AG04450 (cell line): ENCODE measurements around the gene LAIR1. TPM values are rescaled to one million over a fixed set of nuclear protein-coding genes. Genes with fewer than 3 reads are reported as not detected.

Experiments used
- CTCF ChIA-PET: fragments of 300-600, 350-600 bp; formaldehyde crosslinking; extraction: SDS; loops from one replicate; lab custom pipeline; 2022; ENCODE audit warnings: antibody characterized with exemption, inconsistent platforms; lab: Charles Lee
- POLR2A ChIA-PET: fragments of 350-600 bp; formaldehyde crosslinking; extraction: SDS; loops from one replicate; lab custom pipeline; 2021; ENCODE audit warnings: antibody characterized with exemption, inconsistent platforms; lab: Yijun Ruan, JAX
- DNase-seq: peaks from one replicate; pipeline ENCODE4 v3.0.0-alpha.2; 2011; ENCODE audit warnings: low read depth, low spot score
- H3K27ac ChIP-seq: one replicate; pipeline ENCODE4 v1.5.1; 2012; ENCODE audit warnings: low read depth, low read length, control low read depth
- H3K27me3 ChIP-seq: one replicate; pipeline ENCODE4 v1.6.0; 2012; ENCODE audit warnings: low read length; ENCODE audit not compliant: control insufficient read depth, insufficient read depth
- H3K4me3 ChIP-seq: 2 replicates; pipeline ENCODE4 v1.5.1; 2011; ENCODE audit warnings: mild to moderate bottlenecking, low read depth, low read length, control low read depth
- H3K9me3 ChIP-seq: 2 replicates; pipeline ENCODE4 v1.5.1; 2012; ENCODE audit warnings: low read length; ENCODE audit not compliant: control insufficient read depth, insufficient read depth
- CTCF ChIP-seq: IDR thresholded peaks from 2 replicates; pipeline ENCODE4 v1.5.1; 2011; ENCODE audit warnings: low read depth, low read length, control low read depth, inconsistent platforms
- polyA plus RNA-seq: library from polyadenylated mRNA; depleted of rRNA; stranded (reverse); fragments of >200 nt; gene quantifications from 2 replicates; pipeline ENCODE4 v1.2.3, GENCODE V29; 2011

LAIR1 gene
- polyA plus RNA-seq, 1 experiment: not detected

GRCh38 chr19:54339646-54340358 is 24.9 kb downstream of the LAIR1 start:
- no peak for DNase-seq
- Histone ChIP-seq H3K27ac (no peak overlapping the region), H3K9me3 (peaks cover under 1% of the 10 kb centered on the region; the same call in 1 of the 2 replicates), H3K27me3 (no peaks in the 10 kb centered on the region), H3K4me3 (no peak overlapping the region)
- ChIA-PET POLR2A (no interaction called here), CTCF (no interaction called here)
- TF ChIP-seq CTCF: no peak

- ChIA-PET POLR2A (no interaction called here), CTCF (no interaction called here)
- no peak for DNase-seq
- no peak overlapping the region for H3K27ac ChIP-seq
- no peak for TF ChIP-seq CTCF
- H3K4me3 ChIP-seq: no peak overlapping the region
- H3K27me3 ChIP-seq: no peaks in the 10 kb centered on the region
- no peaks in the 10 kb centered on the region; the same call in 1 of the 2 replicates for H3K9me3 ChIP-seq
Observed at GRCh38 chr19:54338521-54338920, 26.2 kb downstream of the LAIR1 start.

GRCh38 chr19:54337858-54338230 is 26.9 kb downstream of the LAIR1 start:
- Histone ChIP-seq H3K9me3 (no peaks in the 10 kb centered on the region; the same call in 1 of the 2 replicates), H3K27me3 (no peaks in the 10 kb centered on the region), H3K27ac (no peak overlapping the region), H3K4me3 (no peak overlapping the region)
- POLR2A ChIA-PET: no interaction called here
- DNase-seq: no peak
- CTCF ChIA-PET: no interaction called here
- TF ChIP-seq CTCF: no peak

- CTCF ChIA-PET: no interaction called here
- TF ChIP-seq CTCF: no peak
Observed at GRCh38 chr19:54336893-54337857, 27.6 kb downstream of the LAIR1 start.

More at GRCh38 chr19:54336893-54337857, 27.6 kb downstream of the LAIR1 start:
- Histone ChIP-seq H3K27ac (no peak overlapping the region), H3K27me3 (no peaks in the 10 kb centered on the region), H3K9me3 (no peaks in the 10 kb centered on the region; the same call in 1 of the 2 replicates), H3K4me3 (no peak overlapping the region)
- DNase-seq: no peak
- POLR2A ChIA-PET: interaction anchor here (0.6 kb wide), 1 partner anchor 663 kb away, joined by 5 read pairs; no protein-coding TSS in a partner anchor
